ENCODE measurements around the gene LINS1. TPM values are rescaled to one million over a fixed set of nuclear protein-coding genes. Genes with fewer than 3 reads are reported as not detected.

The LINS1 gene
- polyA plus RNA-seq, 1 donor (not counting 4 experiments of a cell fraction or from before 2014, with no cell fraction given): 19.4 TPM

DNA sequence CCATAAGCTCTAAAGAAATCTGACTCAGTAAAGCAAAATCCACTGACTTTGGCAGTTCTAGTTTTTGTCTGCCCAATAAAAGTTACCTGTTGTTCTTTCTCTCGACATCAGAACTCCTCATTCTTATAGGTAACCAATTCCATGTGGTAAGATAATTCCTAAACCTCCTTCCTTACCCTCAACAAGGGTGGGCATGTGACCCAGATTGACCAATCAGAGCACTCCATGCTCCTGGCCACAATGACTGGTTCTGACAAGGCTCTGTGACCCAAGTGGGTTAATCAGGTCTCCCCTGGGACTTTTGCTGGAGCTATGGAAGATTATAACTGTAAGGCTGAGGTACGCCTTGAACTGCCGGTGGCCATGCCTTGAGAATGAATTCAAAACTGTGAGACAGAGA lies 31.7 kb downstream of the LINS1 start:
- no peak for DNase-seq (ENCODE audit: low read depth, low spot score)
- H3K27me3 ChIP-seq (ENCODE audit: control insufficient read depth, extremely low read depth, insufficient read depth, low read length): no peaks in the 10 kb centered on the region
- FAIRE-seq: no peak
- H3K9me3 ChIP-seq (ENCODE audit: control insufficient read depth, low read depth, low read length): no peaks in the 10 kb centered on the region
- dilution Hi-C loops (cut with MboI; ENCODE audit: extremely low pct_ligation_motif_present, low sequenced_read_pairs): no loop called here
- no peaks in the 10 kb centered on the region for H4K20me1 ChIP-seq (ENCODE audit: control insufficient read depth, extremely low read depth, insufficient read depth, low read length)
- no peak overlapping the region for H3K4me2 ChIP-seq (ENCODE audit: control insufficient read depth, extremely low read depth, insufficient read depth, low read depth, low read length)
- H2AFZ ChIP-seq (ENCODE audit: control insufficient read depth, low read length): no peak overlapping the region
- H3K36me3 ChIP-seq (ENCODE audit: control insufficient read depth in 2 of 2, extremely low read depth in 1 of 2, insufficient read depth in 2 of 2, low read length in 2 of 2): peaks cover 9 to 12% of the 10 kb centered on the region in 2 experiments
- no peaks in the 10 kb centered on the region for H3K79me2 ChIP-seq (ENCODE audit: control insufficient read depth, insufficient read depth, low read length)
- TF ChIP-seq EZH2 (IDR thresholded peaks at IDR 0.05; ENCODE audit: low read length): no peak
- TF ChIP-seq, protein P1, sequence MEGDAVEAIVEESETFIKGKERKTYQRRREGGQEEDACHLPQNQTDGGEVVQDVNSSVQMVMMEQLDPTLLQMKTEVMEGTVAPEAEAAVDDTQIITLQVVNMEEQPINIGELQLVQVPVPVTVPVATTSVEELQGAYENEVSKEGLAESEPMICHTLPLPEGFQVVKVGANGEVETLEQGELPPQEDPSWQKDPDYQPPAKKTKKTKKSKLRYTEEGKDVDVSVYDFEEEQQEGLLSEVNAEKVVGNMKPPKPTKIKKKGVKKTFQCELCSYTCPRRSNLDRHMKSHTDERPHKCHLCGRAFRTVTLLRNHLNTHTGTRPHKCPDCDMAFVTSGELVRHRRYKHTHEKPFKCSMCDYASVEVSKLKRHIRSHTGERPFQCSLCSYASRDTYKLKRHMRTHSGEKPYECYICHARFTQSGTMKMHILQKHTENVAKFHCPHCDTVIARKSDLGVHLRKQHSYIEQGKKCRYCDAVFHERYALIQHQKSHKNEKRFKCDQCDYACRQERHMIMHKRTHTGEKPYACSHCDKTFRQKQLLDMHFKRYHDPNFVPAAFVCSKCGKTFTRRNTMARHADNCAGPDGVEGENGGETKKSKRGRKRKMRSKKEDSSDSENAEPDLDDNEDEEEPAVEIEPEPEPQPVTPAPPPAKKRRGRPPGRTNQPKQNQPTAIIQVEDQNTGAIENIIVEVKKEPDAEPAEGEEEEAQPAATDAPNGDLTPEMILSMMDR (optimal IDR thresholded peaks at IDR 0.05 in 1 of 3, IDR thresholded peaks at IDR 0.05 in 1 of 3, conservative IDR thresholded peaks at IDR 0.05 in 1 of 3; ENCODE audit: extremely low read depth in 1 of 3, insufficient read depth in 2 of 3, low read length in 3 of 3): no peak
- H3K4me1 ChIP-seq (ENCODE audit: control insufficient read depth, extremely low read depth, insufficient read depth, low read length): peaks cover 4% of the 10 kb centered on the region
- no peak overlapping the region for H3K4me3 ChIP-seq (ENCODE audit: control insufficient read depth in 2 of 3, extremely low read depth in 1 of 3, insufficient read depth in 2 of 3, low read depth in 1 of 3, low read length in 3 of 3)
- H3K27ac ChIP-seq (ENCODE audit: control insufficient read depth, insufficient read depth, low read length): no peak overlapping the region
- no peak overlapping the region for H3K9ac ChIP-seq (ENCODE audit: control insufficient read depth, extremely low read depth, insufficient read depth, low read length)
- no peaks in the 10 kb centered on the region for H3K9me1 ChIP-seq (ENCODE audit: control insufficient read depth, extremely low read depth, insufficient read depth, low read length)

DNA sequence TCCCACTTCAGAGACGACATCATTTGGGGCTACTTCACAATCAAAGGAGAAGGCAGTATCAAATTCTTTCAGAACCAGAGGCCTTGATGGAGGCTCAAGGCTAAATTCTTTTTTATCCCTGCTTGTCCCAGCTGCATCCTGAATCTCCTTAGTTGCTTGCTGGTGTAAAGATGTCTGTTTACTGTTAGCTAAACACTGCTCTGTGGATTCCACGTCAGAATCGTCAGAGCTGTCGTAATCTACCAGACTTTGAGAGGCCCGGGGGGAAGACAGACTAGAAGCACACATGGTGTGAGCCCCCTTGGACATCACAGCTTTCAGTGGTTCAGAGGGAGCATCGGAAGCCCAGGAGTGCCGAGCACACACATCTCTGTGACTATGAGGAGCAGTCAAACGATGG lies 32.6 kb downstream of the LINS1 start:
- Histone ChIP-seq H3K4me1 (ENCODE audit: control insufficient read depth, extremely low read depth, insufficient read depth, low read length) (peaks cover 4% of the 10 kb centered on the region), H4K20me1 (ENCODE audit: control insufficient read depth, extremely low read depth, insufficient read depth, low read length) (no peaks in the 10 kb centered on the region), H3K79me2 (ENCODE audit: control insufficient read depth, insufficient read depth, low read length) (no peaks in the 10 kb centered on the region), H3K4me3 (ENCODE audit: control insufficient read depth in 2 of 3, extremely low read depth in 1 of 3, insufficient read depth in 2 of 3, low read depth in 1 of 3, low read length in 3 of 3) (no peak overlapping the region), H3K36me3 (ENCODE audit: control insufficient read depth in 2 of 2, extremely low read depth in 1 of 2, insufficient read depth in 2 of 2, low read length in 2 of 2) (peaks cover 9 to 12% of the 10 kb centered on the region in 2 experiments), H3K4me2 (ENCODE audit: control insufficient read depth, extremely low read depth, insufficient read depth, low read depth, low read length) (no peak overlapping the region), H2AFZ (ENCODE audit: control insufficient read depth, low read length) (no peak overlapping the region), H3K27me3 (ENCODE audit: control insufficient read depth, extremely low read depth, insufficient read depth, low read length) (no peaks in the 10 kb centered on the region), H3K9ac (ENCODE audit: control insufficient read depth, extremely low read depth, insufficient read depth, low read length) (no peak overlapping the region), H3K27ac (ENCODE audit: control insufficient read depth, insufficient read depth, low read length) (no peak overlapping the region), H3K9me1 (ENCODE audit: control insufficient read depth, extremely low read depth, insufficient read depth, low read length) (no peaks in the 10 kb centered on the region), H3K9me3 (ENCODE audit: control insufficient read depth, low read depth, low read length) (no peaks in the 10 kb centered on the region)
- FAIRE-seq: no peak
- TF ChIP-seq, protein P1 (optimal IDR thresholded peaks at IDR 0.05 in 1 of 3, IDR thresholded peaks at IDR 0.05 in 1 of 3, conservative IDR thresholded peaks at IDR 0.05 in 1 of 3; ENCODE audit: extremely low read depth in 1 of 3, insufficient read depth in 2 of 3, low read length in 3 of 3): no peak
- TF ChIP-seq EZH2 (IDR thresholded peaks at IDR 0.05; ENCODE audit: low read length): no peak
- no peak for DNase-seq (ENCODE audit: low read depth, low spot score)
- dilution Hi-C loops (cut with MboI; ENCODE audit: extremely low pct_ligation_motif_present, low sequenced_read_pairs): no loop called here

Data from keratinocyte (primary cell).